ENCODE results near the gene PRR5L. TPM values are rescaled to one million over a fixed set of nuclear protein-coding genes. Genes with fewer than 3 reads are reported as not detected.
A peak's percentile ranks its signal among the peaks of the same experiment; 100 is the strongest.

The PRR5L gene
- polyA plus RNA-seq, 3 donors from 2014 or later: 55.6 to 161 (median 82.4) TPM

- Mint-ChIP-seq H3K36me3 (peaks cover 57 to 75% (median 57%) of the 10 kb centered on the region in 3 donors), H3K27me3 (ENCODE audit: low read depth in 3 of 3) (peaks cover 8 to 12% (median 11%) of the 10 kb centered on the region in 3 donors), H3K4me3 (peak overlapping the region; percentile 68 to 85 (median 84)), H3K9me3 (no peaks in the 10 kb centered on the region), H3K4me1 (peaks cover 97 to 98% of the 10 kb centered on the region in 2 donors), H3K27ac (peak overlapping the region; percentile 95 to 99 (median 96))
- no peak for DNase-seq
Observed at GRCh38 chr11:36421546-36422155, 125.6 kb downstream of the PRR5L start.

DNA sequence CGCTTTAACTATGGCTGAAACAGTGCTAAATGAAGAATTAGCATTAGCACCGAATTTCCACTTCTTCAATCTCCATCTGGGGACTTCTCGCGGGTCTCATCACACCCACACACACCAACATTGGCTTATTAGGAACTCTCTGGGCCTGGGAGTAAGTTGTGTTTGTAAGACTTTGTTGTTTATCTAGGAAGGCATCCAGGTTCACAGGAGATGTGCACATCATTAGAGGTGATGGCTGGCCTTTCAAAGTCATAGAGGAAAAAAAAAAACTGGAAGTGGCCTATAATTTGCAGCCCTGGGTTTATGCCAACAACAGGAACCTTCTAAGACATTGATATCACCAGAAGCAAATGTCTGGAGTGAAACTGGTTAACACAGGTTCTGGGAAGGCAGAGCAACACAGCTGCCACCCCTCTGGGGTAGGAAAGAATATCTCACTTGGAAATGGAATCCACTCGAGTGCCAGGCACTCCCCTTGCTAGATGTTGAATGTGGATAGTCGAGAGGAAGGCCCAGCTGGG, 129.5 kb downstream of the PRR5L start:
- no peaks in the 10 kb centered on the region for H3K9me3 Mint-ChIP-seq
- no peak for DNase-seq
- peaks cover 28 to 67% (median 48%) of the 10 kb centered on the region in 3 donors for H3K36me3 Mint-ChIP-seq
- H3K4me1 Mint-ChIP-seq: peaks cover 93 to 97% of the 10 kb centered on the region in 2 donors
- peak overlapping the region; percentile 95 to 99 (median 96) for H3K27ac Mint-ChIP-seq
- H3K27me3 Mint-ChIP-seq (ENCODE audit: low read depth in 3 of 3): peaks cover 6 to 10% (median 9%) of the 10 kb centered on the region in 3 donors
- H3K4me3 Mint-ChIP-seq: peak overlapping the region; percentile 17 to 75 (median 53)

- H3K4me1 Mint-ChIP-seq: peaks cover 92 to 97% of the 10 kb centered on the region in 2 donors
- peak; percentile 46 to 57 (median 48) for DNase-seq
- peaks cover under 1 to 4% (median 3%) of the 10 kb centered on the region in 3 donors for H3K27me3 Mint-ChIP-seq (ENCODE audit: low read depth in 3 of 3)
- peak overlapping the region; percentile 17 to 75 (median 53) for H3K4me3 Mint-ChIP-seq
- H3K9me3 Mint-ChIP-seq: no peaks in the 10 kb centered on the region
- peak overlapping the region; percentile 95 to 99 (median 96) for H3K27ac Mint-ChIP-seq
- H3K36me3 Mint-ChIP-seq: peaks cover 32 to 74% (median 48%) of the 10 kb centered on the region in 3 donors
Observed at GRCh38 chr11:36426226-36426848, 130.2 kb downstream of the PRR5L start.

GRCh38 chr11:36427079-36427478, 131.0 kb downstream of the PRR5L start:
- H3K27me3 Mint-ChIP-seq (ENCODE audit: low read depth in 3 of 3): peaks cover 0 to 4% (median 1%) of the 10 kb centered on the region in 3 donors
- peak overlapping the region; percentile 17 to 75 (median 67) for H3K4me3 Mint-ChIP-seq
- no peak for DNase-seq
- no peaks in the 10 kb centered on the region for H3K9me3 Mint-ChIP-seq
- H3K27ac Mint-ChIP-seq: peak overlapping the region; percentile 95 to 99 (median 96)
- H3K36me3 Mint-ChIP-seq: peaks cover 35 to 77% (median 50%) of the 10 kb centered on the region in 3 donors
- H3K4me1 Mint-ChIP-seq: peaks cover 92 to 97% of the 10 kb centered on the region in 2 donors

- peak overlapping the region in 3 of 5 donors; percentile 41 to 75 (median 71) for H3K4me3 Mint-ChIP-seq
Observed at GRCh38 chr11:36427876-36428275, 131.8 kb downstream of the PRR5L start.

DNA sequence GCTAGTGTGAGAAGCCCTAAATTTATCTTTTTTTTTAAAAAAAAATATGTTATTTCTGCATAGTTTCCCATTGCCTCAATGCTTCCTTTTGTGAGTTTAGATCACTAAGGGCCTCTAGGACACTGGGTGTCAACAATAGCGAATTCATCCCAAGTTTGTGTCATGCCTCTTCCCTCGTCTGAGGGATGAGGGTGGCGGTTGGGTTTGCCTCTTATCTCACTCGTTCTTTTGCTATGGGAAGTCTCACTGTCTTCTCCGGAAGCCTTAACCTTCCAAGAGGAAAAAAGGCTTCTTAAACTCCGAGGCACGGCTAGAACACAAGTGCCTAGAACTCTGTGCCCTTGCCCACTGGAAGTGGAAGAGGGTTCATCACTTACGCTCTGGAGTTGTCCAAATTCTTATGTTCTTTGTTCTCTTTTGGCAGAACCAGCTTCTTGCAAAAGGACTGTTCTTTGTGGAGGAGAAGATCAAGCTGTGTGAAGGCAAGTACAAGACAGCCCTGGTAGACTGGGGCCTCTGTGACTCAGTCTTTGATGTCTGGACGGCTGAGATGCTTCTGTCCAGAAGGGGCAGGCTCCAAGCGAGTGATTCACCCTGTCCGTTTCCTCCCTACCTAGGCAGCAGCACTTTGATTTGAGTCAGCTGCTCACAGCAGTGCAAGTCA, 135.5 kb downstream of the PRR5L start:
- Mint-ChIP-seq H3K27me3 (ENCODE audit: low read depth in 3 of 3) (peaks cover 0 to 1% (median 0%) of the 10 kb centered on the region in 3 donors), H3K4me1 (peaks cover 87 to 97% of the 10 kb centered on the region in 2 donors), H3K36me3 (peaks cover 38 to 81% (median 38%) of the 10 kb centered on the region in 3 donors), H3K9me3 (no peaks in the 10 kb centered on the region), H3K4me3 (peak overlapping the region; percentile 31 to 63 (median 43)), H3K27ac (peak overlapping the region; percentile 78 to 92 (median 85))
- DNase-seq: peak in 1 of 3 donors; percentile 35

More at GRCh38 chr11:36427876-36428275, 131.8 kb downstream of the PRR5L start:
- peaks cover 41 to 82% (median 55%) of the 10 kb centered on the region in 3 donors for H3K36me3 Mint-ChIP-seq
- DNase-seq: no peak
- no peaks in the 10 kb centered on the region for H3K9me3 Mint-ChIP-seq
- H3K27ac Mint-ChIP-seq: peak overlapping the region; percentile 95 to 99 (median 96)
- H3K4me1 Mint-ChIP-seq: peaks cover 92 to 97% of the 10 kb centered on the region in 2 donors
- H3K27me3 Mint-ChIP-seq (ENCODE audit: low read depth in 3 of 3): peaks cover 0 to 4% (median 1%) of the 10 kb centered on the region in 3 donors

GRCh38 chr11:36432093-36432469, 136.0 kb downstream of the PRR5L start:
- Mint-ChIP-seq H3K36me3 (peaks cover 41 to 81% (median 43%) of the 10 kb centered on the region in 3 donors), H3K27ac (peak overlapping the region; percentile 78 to 88 (median 84)), H3K27me3 (ENCODE audit: low read depth in 3 of 3) (peaks cover 0 to 1% (median 0%) of the 10 kb centered on the region in 3 donors), H3K9me3 (no peaks in the 10 kb centered on the region), H3K4me1 (peaks cover 87 to 97% of the 10 kb centered on the region in 2 donors), H3K4me3 (peak overlapping the region in 3 of 5 donors; percentile 1 to 43 (median 41))
- DNase-seq: no peak

- DNase-seq: no peak
- no peaks in the 10 kb centered on the region for H3K9me3 Mint-ChIP-seq
- H3K4me1 Mint-ChIP-seq: peaks cover 87 to 97% of the 10 kb centered on the region in 2 donors
- no peak overlapping the region for H3K4me3 Mint-ChIP-seq
- peaks cover 47 to 82% (median 50%) of the 10 kb centered on the region in 3 donors for H3K36me3 Mint-ChIP-seq
- peaks cover 0 to 2% (median 0%) of the 10 kb centered on the region in 3 donors for H3K27me3 Mint-ChIP-seq (ENCODE audit: low read depth in 3 of 3)
- H3K27ac Mint-ChIP-seq: peak overlapping the region; percentile 64 to 86 (median 78)
Observed at GRCh38 chr11:36432738-36433137, 136.7 kb downstream of the PRR5L start.

- Mint-ChIP-seq H3K36me3 (peaks cover 47 to 90% (median 60%) of the 10 kb centered on the region in 3 donors), H3K27ac (peak overlapping the region; percentile 50 to 91 (median 79)), H3K4me1 (peaks cover 86 to 93% of the 10 kb centered on the region in 2 donors), H3K9me3 (no peaks in the 10 kb centered on the region), H3K27me3 (ENCODE audit: low read depth in 3 of 3) (peaks cover 0 to 3% (median 0%) of the 10 kb centered on the region in 3 donors), H3K4me3 (peak overlapping the region in 1 of 5 donors; percentile 46)
- no peak for DNase-seq
Observed at GRCh38 chr11:36436064-36436463, 140.0 kb downstream of the PRR5L start.

GRCh38 chr11:36436589-36436988, 140.5 kb downstream of the PRR5L start:
- H3K4me1 Mint-ChIP-seq: peaks cover 83 to 92% of the 10 kb centered on the region in 2 donors
- peaks cover 46 to 89% (median 59%) of the 10 kb centered on the region in 3 donors for H3K36me3 Mint-ChIP-seq
- H3K27me3 Mint-ChIP-seq (ENCODE audit: low read depth in 3 of 3): peaks cover 0 to 3% (median 0%) of the 10 kb centered on the region in 3 donors
- H3K27ac Mint-ChIP-seq: peak overlapping the region; percentile 50 to 91 (median 79)
- H3K9me3 Mint-ChIP-seq: no peaks in the 10 kb centered on the region
- DNase-seq: no peak
- no peak overlapping the region for H3K4me3 Mint-ChIP-seq

DNA sequence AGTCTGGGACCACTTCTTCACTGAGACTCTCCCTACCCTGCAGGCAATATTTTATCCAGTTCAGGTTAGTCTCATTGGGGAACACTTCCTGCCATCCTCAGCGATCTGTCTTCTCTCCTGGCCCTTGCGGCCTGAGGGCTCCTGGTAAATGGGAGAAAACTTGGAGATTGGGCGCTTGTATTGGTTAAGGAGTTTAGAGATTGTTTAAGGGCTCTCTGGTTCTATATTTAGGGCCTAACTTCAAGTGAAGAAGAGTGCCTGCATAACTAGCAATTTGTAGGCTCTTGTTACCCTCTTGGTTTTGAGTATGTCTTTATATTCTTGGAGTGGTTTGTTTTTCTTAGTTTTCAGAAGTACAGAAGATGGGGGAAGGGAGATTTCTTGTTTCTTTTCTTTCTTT, 141.3 kb downstream of the PRR5L start:
- peaks cover 42 to 87% (median 57%) of the 10 kb centered on the region in 3 donors for H3K36me3 Mint-ChIP-seq
- H3K27ac Mint-ChIP-seq: peak overlapping the region; percentile 54 to 91 (median 80)
- H3K27me3 Mint-ChIP-seq (ENCODE audit: low read depth in 3 of 3): peaks cover 0 to 4% (median 0%) of the 10 kb centered on the region in 3 donors
- no peak overlapping the region for H3K4me3 Mint-ChIP-seq
- H3K4me1 Mint-ChIP-seq: peaks cover 80 to 92% of the 10 kb centered on the region in 2 donors
- H3K9me3 Mint-ChIP-seq: no peaks in the 10 kb centered on the region
- no peak for DNase-seq

DNA sequence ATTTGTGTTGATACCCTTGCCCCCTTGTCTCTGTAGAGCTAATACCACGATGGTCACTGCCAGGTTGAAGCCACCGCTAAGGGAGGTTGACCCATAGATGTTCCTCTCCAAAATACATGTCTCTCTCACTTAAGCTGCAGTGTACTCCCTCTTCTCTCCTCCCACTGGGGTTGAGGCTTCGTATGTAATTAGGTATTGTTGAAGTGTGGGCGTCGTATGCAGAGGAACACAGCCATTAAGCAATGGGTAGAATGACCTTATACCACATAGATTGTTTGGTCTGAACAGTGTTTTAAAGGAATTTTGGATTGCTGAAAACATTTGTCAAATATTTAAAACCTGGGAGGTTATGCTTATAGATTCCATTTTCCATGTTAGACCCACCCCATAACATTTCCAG, 142.0 kb downstream of the PRR5L start:
- Mint-ChIP-seq H3K4me3 (no peak overlapping the region), H3K9me3 (no peaks in the 10 kb centered on the region), H3K27me3 (ENCODE audit: low read depth in 3 of 3) (peaks cover 0 to 4% (median 0%) of the 10 kb centered on the region in 3 donors), H3K27ac (peak overlapping the region in 5 of 6 donors; percentile 51 to 91 (median 81)), H3K36me3 (peaks cover 38 to 86% (median 53%) of the 10 kb centered on the region in 3 donors), H3K4me1 (peaks cover 80 to 92% of the 10 kb centered on the region in 2 donors)
- no peak for DNase-seq

DNA sequence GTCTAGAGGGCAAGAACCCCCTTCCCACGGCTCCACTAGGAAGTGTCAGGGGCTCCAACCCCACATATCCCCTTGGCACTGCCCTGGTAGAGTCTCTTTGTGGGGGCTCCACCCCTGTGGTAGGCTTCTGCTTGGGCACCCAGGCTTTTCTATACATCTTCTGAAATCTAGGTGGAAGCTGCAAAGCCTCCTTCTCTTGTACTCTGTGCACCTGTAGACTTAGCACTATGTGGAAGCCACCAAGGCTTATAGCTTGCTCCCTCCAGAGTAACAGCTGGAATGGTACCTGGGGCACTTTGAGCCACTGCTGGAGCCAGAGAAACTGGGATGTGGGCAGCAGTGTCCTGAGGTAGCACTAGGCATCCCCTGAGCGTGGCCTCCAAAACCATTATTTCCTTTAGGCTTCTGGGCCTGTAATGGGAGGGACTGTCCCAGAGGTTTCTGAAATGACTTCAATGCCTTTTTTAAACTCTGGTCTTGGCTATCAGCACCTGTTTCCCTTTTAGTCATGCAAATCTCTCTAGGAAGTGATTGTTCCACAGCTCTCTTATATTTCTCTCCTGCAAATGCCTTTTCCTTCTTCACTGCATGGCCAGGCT, 145.6 kb downstream of the PRR5L start:
- H3K27ac Mint-ChIP-seq: peak overlapping the region; percentile 51 to 88 (median 84)
- peaks cover 0 to 4% (median 0%) of the 10 kb centered on the region in 3 donors for H3K27me3 Mint-ChIP-seq (ENCODE audit: low read depth in 3 of 3)
- H3K4me3 Mint-ChIP-seq: peak overlapping the region in 1 of 5 donors; percentile 41
- no peak for DNase-seq
- peaks cover 30 to 76% (median 52%) of the 10 kb centered on the region in 3 donors for H3K36me3 Mint-ChIP-seq
- H3K4me1 Mint-ChIP-seq: peaks cover 83 to 94% of the 10 kb centered on the region in 2 donors
- no peaks in the 10 kb centered on the region for H3K9me3 Mint-ChIP-seq

Data from immature natural killer cell (primary cell).